ENCODE data around the gene ANKRD1. TPM values are rescaled to one million over a fixed set of nuclear protein-coding genes. Genes with fewer than 3 reads are reported as not detected.
"Not testable (repeated sequence)": the region's sequence is repeated elsewhere in the genome, so short reads cannot be mapped to it uniquely, and the experiment has no call there.

The ANKRD1 gene
- total and polyA plus RNA-seq, 12 donors = 1,390 to 8,287 (median 4,440) TPM

- intact Hi-C loops (cut with DNase I) = no loop called here
- Histone ChIP-seq H3K27me3 (no peaks in the 10 kb centered on the region), H3K4me1 (peaks cover 0 to 11% (median 0%) of the 10 kb centered on the region in 9 donors), H3K27ac (no peak overlapping the region), H3K9me3 (no peaks in the 10 kb centered on the region), H3K36me3 (peaks cover 0 to 99% (median 37%) of the 10 kb centered on the region in 9 donors), H3K4me3 (no peak overlapping the region)
- no peak for ATAC-seq
- 92 to 97% methylated on average over 6 of the region's 6 CpGs for WGBS, 2 donors
- no peak for TF ChIP-seq CTCF (IDR thresholded peaks at IDR 0.05)
- DNase-seq = no peak
These were observed 33.3 kb downstream of the ANKRD1 start for GRCh38 chr10:90887555-90887954.

GRCh38 chr10:90885176-90885575, 35.7 kb downstream of the ANKRD1 start:
- Histone ChIP-seq H3K9me3 (no peaks in the 10 kb centered on the region), H3K36me3 (peaks cover 0 to 95% (median 47%) of the 10 kb centered on the region in 9 donors), H3K4me3 (no peak overlapping the region), H3K27ac (no peak overlapping the region), H3K4me1 (peaks cover 0 to 11% (median 0%) of the 10 kb centered on the region in 9 donors), H3K27me3 (no peaks in the 10 kb centered on the region)
- DNase-seq = no peak
- intact Hi-C loops (cut with DNase I) = no loop called here
- 100% methylated on average over 1 of the region's 1 CpG for WGBS, 2 donors
- no peak for TF ChIP-seq CTCF (IDR thresholded peaks at IDR 0.05)
- ATAC-seq = no peak

GRCh38 chr10:90884431-90884830, 36.5 kb downstream of the ANKRD1 start:
- no peak for DNase-seq
- 81 to 82% methylated on average over 3 of the region's 3 CpGs for WGBS, 2 donors
- intact Hi-C loops (cut with DNase I) = no loop called here
- no peaks in the 10 kb centered on the region for H3K27me3 ChIP-seq
- H3K4me3 ChIP-seq = no peak overlapping the region
- peaks cover 0 to 92% (median 47%) of the 10 kb centered on the region in 9 donors for H3K36me3 ChIP-seq
- H3K27ac ChIP-seq = no peak overlapping the region
- no peaks in the 10 kb centered on the region for H3K9me3 ChIP-seq
- H3K4me1 ChIP-seq = peaks cover 0 to 11% (median 0%) of the 10 kb centered on the region in 9 donors
- TF ChIP-seq CTCF (IDR thresholded peaks at IDR 0.05) = no peak
- no peak for ATAC-seq

- intact Hi-C loops (cut with DNase I) = loop anchor here in 1 of 10 donors (2.0 kb wide), 1 partner anchor 371 kb away; no protein-coding TSS in a partner anchor
These were observed 40.7 kb downstream of the ANKRD1 start for GRCh38 chr10:90880059-90880719.

More at GRCh38 chr10:90880059-90880719, 40.7 kb downstream of the ANKRD1 start:
- not testable (repeated sequence) for DNase-seq, H3K27me3 ChIP-seq, H3K4me1 ChIP-seq, H3K27ac ChIP-seq, H3K4me3 ChIP-seq, ATAC-seq, H3K9me3 ChIP-seq
- peaks cover 0 to 92% (median 34%) of the 10 kb centered on the region in 9 donors for H3K36me3 ChIP-seq
- WGBS, 2 donors = 71 to 73% methylated on average over 8 of the region's 8 CpGs
- TF ChIP-seq CTCF (IDR thresholded peaks at IDR 0.05) = peak; percentile 53 to 82 (median 73)
